NCI-H2029 (cell line): ENCODE data around the gene TAB3.

Source experiments
- DNase-seq: peaks from one replicate; lab custom pipeline; 2025; lab: John Stamatoyannopoulos, UW

The TAB3 gene

GRCh38 chrX:30883138-30883537 is 5.9 kb downstream of the TAB3 start:
- DNase-seq = no peak

DNA sequence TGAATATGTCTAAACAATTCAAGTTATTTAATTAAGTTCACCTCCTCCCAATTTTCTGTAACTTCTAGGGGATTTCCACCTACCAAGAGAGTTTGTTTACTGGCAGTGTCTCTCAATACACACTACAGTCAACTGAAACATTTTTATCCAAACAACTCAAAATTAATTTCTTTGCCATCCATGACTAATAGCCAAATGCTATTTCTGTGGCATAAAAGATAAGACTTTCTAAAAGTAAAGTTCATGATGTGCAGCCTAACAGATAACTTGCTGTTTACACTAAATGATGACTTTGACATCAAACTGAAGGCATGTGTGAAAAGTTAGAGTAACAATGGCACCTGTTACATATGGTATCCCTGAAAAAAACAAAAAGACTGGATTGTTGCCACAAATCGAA is 7.3 kb downstream of the TAB3 start:
- DNase-seq = no peak

- DNase-seq = no peak
Observed at GRCh38 chrX:30881390-30881789, 7.7 kb downstream of the TAB3 start.

DNA sequence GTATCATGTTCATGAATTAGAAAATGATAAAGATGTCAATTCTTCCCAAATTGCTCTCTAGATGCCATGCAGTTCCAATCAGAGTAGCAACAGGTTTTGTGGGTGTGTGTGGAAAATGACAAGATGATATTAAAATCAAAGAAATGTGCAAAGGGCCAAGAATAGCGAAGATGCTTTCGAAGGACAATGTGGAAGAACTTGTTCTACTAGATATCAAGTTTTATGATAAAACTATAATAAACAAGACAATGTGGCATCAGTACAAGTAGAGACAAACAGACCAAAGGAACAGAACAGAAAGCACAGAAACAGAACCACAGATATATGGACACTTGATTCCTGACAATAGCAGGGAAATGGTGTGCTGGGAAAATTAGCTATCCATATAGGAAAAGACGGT is 9.0 kb downstream of the TAB3 start:
- DNase-seq = no peak

DNA sequence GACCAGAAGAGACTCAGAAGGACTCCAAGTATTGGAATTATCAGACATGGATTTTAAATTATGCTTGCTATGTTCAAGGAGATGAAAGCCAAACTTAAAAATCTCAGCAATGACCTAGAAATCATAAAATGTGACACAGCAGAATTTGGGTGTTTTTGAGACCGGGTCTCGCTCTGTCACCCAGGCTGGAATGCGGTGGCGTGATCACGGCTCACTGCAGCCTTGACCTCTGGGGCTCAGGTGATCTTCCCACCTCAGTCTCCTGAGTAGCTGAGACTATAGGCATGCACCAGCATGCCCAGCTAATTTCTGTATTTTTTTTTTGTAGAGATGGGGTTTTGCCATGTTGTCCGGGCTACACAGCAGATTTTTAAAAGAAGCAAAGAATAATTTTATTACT is 12.7 kb downstream of the TAB3 start:
- no peak for DNase-seq

GRCh38 chrX:30875957-30876356 is 13.1 kb downstream of the TAB3 start:
- DNase-seq = no peak

DNA sequence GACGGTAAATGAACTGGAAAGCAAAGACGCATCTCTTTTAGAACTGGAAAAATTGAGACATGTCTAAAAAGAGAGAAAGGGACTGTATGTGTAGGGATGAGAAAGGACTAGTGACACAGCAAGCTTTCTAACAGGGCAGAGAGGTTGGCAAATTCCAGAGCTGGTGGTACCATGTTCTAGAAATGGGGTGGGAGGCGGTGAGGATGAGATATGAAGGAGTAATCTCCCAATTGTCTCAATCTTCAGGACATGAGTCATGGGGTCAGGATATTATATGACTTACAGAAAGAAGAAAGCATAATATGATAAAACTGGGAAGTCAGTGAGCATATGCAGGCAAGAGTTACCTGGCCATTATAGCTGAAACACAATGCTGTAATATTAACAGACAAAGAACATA is 14.2 kb downstream of the TAB3 start:
- DNase-seq = no peak

GRCh38 chrX:30870572-30870971 is 18.5 kb downstream of the TAB3 start:
- DNase-seq = no peak

DNA sequence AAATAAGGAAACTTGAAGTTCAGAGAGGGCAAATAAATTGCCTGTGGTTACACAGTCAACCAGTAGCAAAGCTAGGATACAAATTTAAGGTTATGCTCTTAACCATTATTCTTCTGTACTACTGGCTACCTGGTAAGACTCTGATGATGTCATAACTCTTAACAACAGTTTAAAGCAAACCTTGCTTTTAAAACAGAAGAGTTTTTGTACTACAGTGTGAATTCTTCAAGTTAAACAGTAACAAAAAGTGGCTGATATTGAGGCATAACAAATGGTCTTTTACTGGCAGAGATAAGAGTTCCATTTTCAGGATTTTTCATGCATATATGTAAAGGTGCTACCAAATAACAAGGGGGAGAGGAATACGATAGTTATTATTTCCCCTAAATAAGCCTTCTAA is 23.4 kb downstream of the TAB3 start:
- no peak for DNase-seq

GRCh38 chrX:30865015-30865414 is 24.0 kb downstream of the TAB3 start:
- DNase-seq = no peak

DNA sequence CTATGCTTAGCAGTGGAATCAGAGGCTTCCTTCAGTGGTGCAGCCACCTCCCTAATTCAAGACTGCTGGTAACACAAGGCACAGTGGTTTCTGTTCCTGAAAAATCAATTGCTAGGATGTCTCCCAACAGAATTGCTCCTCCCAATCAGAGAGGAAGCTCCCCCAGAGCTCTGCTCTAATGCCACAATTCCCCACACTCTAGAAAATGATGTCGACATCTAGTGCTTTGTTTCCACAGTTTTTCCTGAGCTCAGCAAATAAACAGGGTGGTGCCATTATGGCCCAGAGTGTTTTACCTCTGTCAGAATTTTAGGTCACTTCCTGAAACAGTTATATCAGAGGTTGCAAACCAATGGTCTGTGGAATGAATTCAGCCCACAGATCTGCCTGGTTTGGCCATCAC is 24.7 kb downstream of the TAB3 start:
- DNase-seq = no peak

- DNase-seq = no peak
Observed at GRCh38 chrX:30863974-30864373, 25.1 kb downstream of the TAB3 start.

DNA sequence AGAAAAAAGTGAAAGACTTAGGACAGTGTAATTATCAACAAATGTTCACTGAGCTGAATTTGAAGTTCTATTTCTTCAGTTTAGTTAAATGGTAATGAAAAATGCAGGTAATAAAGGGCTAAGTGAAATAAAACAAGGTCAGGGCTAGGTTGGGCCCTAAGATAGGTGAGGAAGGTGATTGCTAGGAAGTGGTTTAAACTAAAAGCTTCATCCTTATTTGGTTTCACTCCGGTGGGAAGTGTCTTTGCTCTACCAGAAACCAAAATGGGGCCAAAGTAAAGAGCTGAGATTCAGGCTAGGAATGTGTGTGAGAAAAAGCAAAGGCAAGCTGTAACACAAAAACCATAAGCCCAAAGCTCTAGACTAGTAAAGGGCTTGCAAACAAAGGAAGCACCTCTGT is 31.0 kb downstream of the TAB3 start:
- no peak for DNase-seq

DNA sequence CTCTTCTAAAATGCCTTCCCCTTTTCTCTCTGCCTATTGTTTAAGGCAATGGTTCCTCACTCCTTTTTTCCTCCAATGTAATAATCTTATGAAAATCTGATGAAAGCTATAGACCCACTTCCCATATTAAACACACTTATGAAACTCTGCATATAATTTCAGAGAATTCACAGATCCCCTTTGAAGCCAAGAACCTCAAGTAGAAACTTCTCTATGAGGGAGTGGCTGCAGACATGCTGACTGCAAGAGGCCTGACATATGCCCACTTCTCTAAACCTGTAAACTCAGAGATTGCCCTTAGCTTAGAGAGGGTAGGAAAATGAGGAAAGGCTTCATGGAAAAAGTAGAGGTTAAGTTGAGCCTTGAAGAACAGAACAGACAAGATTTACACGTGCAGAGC is 37.6 kb downstream of the TAB3 start:
- DNase-seq = no peak

GRCh38 chrX:30835373-30835772 is 53.7 kb downstream of the TAB3 start:
- DNase-seq = no peak

- no peak for DNase-seq
Observed at GRCh38 chrX:30833896-30834295, 55.2 kb downstream of the TAB3 start.

DNA sequence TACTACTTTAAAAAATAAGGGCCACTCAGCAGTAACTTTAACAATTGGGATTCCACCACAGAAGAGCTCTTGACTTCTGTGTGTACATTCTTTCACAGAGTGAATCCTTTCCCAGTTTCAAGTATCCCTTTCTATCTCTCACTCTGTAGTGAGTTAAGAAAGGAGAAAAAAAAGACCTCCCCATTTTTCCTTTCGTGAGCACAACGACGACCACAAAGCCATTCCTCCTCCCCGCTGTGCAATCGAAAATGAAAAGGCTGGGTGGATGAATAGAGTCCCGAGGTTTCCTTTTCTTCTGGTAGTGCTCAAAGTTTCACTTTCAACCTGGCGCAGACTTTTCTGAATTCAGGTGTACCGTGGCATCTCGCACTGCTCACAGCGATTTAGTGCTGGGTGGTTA is 58.0 kb downstream of the TAB3 start:
- no peak for DNase-seq

- DNase-seq = no peak
Observed at GRCh38 chrX:30830326-30830943, 58.6 kb downstream of the TAB3 start.

- no peak for DNase-seq
Observed at GRCh38 chrX:30824275-30824674, 64.8 kb downstream of the TAB3 start.

GRCh38 chrX:30822764-30823163 is 66.3 kb downstream of the TAB3 start:
- no peak for DNase-seq

DNA sequence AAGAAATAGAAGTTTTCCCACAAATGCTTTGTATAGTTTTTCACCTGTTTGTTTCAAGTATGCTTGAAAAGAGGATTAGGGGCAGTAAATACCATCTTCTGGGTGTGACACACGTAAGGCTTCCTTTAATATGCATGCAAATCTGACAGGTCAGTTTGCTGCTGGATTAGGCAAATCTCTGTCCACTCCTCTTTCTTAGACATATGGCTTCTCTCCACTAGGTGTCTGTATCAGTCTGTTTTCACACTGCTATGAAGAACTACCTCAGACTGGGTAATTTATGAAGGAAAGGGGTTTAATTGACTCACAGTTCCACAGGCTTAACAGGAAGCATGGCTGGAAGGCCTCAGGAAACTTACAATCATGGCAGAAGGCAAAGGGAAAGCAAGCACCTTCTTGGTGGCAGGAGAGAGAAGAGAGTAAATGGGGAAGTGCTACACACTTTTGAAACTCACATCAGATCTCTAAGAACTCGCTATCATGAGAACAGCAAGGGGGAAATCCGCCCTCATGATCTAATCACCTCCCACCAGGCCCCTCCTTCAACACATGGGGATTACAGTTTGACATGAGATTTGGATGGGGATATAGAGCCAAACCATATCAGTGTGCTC is 66.9 kb downstream of the TAB3 start:
- no peak for DNase-seq

DNA sequence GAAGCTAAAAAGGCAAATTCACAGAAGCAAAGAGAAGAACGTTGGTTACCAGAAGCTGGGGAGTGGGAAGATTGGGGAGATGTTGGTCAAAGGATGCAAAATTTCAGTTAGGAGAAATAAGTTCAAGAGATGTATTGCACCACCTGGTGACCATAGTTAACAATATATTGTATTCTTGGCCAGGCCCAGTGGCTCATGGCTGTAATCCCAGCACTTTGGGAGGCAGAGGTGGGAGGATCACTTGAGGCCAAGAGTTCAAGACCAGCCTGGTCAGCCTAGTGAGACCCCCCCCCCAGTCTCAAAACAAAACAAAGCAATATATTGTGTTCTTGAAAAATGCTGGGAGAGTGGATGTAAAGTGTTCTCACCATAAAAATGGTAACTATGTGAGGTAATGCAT is 67.9 kb downstream of the TAB3 start:
- DNase-seq = no peak

- DNase-seq = no peak
Observed at GRCh38 chrX:30819080-30819479, 70.0 kb downstream of the TAB3 start.

DNA sequence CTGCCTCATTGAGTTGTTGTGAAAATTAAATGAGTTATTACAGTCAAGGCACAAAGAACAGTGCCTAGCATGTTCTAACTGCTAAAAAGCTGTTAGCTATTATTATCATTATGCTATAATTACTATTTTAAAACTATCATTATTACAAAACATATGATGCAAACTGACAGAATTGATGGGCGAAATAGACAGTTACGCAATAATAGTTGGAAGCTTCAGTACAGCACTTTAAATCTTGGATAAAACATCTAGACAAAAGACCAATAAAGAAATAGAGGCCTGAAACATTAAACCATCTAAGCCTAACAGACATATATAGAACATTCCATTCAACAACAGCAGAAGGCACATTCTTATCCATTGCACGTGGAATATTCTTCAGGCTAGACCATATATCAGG is 73.0 kb downstream of the TAB3 start:
- no peak for DNase-seq
